GM12891 (cell line): Measurements from ENCODE around the gene KLF14.

ENCODE experiments used
- POLR2A ChIP-seq: IDR thresholded peaks from 2 replicates; pipeline ENCODE4 v1.6.1; 2011; ENCODE audit warnings: low read depth, low read length, control low read depth
- POLR2AphosphoS5 ChIP-seq: IDR thresholded peaks from 2 replicates; pipeline ENCODE4 v1.6.1; 2011; ENCODE audit warnings: low read depth, low read length, control low read depth
- POU2F2 ChIP-seq: IDR thresholded peaks from 2 replicates; pipeline ENCODE4 v1.6.1; 2011; ENCODE audit warnings: low read depth, mild to moderate bottlenecking, control low read depth, low read length, moderate library complexity
- TAF1 ChIP-seq: IDR thresholded peaks from 2 replicates; pipeline ENCODE4 v1.6.1; 2011; ENCODE audit warnings: low read depth, low read length, control low read depth

GRCh38 chr7:130721486-130722277 is 12.3 kb downstream of the KLF14 start:
- no peak for TF ChIP-seq POLR2A
- TF ChIP-seq POLR2AphosphoS5 = no peak
- no peak for TF ChIP-seq POU2F2
- TF ChIP-seq TAF1 = no peak
